ENCODE results near the gene F12. TPM values are rescaled to one million over a fixed set of nuclear protein-coding genes. Genes with fewer than 3 reads are reported as not detected.
"Not testable (repeated sequence)": the region's sequence is repeated elsewhere in the genome, so short reads cannot be mapped to it uniquely, and the experiment has no call there.

Gene F12
- total RNA-seq, 1 donor from 2014 or later = 5.8 TPM

- Mint-ChIP-seq H3K9me3 (no peaks in the 10 kb centered on the region), H3K27ac (peak within 1 kb of the TSS; percentile 95), H3K27me3 (ENCODE audit: low read depth) (no peaks in the 10 kb centered on the region), H3K4me3 (ENCODE audit: low read depth) (peak within 1 kb of the TSS; percentile 91), H3K36me3 (ENCODE audit: low read depth) (peaks cover 41% of the 10 kb centered on the region), H3K4me1 (ENCODE audit: low read depth) (peaks cover 53% of the 10 kb centered on the region)
- DNase-seq (ENCODE audit: low spot score) = peak; percentile 74
- intact Hi-C loops (cut with micrococcal nuclease) = loop anchor here (1.0 to 5.0 kb wide), 7 partner anchors 22 to 890 kb away; partner anchors contain the start of genes PDLIM7 and RNF44
Observed at GRCh38 chr5:177426566-177427210, 17.3 kb upstream of the F12 start, which contains the start of gene GRK6. Gene GRK6 (plus strand): TSS chr5:177426676. CDS start chr5:177426846, 170 bp downstream.

DNA sequence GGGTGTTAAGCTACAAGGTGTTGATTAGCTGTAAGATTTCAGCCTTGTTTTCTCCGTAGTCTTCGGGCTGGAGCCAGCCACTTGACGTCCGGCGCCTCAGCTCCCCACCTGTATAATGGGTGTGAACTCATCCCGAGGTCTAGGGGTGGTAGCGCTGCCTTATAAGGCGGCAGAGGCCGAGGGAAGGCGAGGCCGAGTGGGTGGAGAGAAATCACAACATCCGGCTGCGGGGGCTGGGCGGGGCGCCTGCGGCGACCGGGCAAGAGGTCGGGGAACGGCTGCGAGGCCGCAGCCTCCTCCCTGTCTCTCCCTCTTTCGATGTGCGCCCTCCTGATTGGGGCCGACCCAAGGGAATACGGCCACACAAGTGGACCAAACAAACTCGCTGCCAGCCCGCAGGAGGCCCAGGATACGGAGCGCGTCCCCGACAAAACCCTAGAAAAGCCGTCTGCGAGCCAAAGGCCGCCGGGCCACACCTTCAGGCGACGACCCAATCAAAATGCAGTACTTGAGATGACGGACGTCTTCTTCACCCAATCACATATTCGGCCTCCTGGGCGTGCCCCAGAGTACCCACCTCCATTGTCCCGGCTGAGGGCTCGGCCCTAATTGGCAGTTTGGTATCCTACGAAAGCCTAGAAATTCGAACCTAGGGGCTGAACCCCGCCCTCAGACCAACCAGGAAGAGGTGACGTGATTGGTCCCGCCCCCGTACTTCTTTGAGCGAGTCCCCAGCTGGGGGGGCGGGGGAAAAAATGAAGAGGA lies 16.6 kb upstream of the F12 start:
- Mint-ChIP-seq H3K4me3 (ENCODE audit: low read depth) (peak overlapping the region; percentile 82), H3K4me1 (ENCODE audit: low read depth) (peaks cover 46% of the 10 kb centered on the region), H3K9me3 (no peaks in the 10 kb centered on the region), H3K36me3 (ENCODE audit: low read depth) (peaks cover 36% of the 10 kb centered on the region), H3K27ac (peak overlapping the region; percentile 82), H3K27me3 (ENCODE audit: low read depth) (no peaks in the 10 kb centered on the region)
- intact Hi-C loops (cut with micrococcal nuclease) = loop anchor here (1.0 to 5.0 kb wide), 7 partner anchors 22 to 889 kb away; partner anchors contain the start of genes PDLIM7 and RNF44
- peak; percentile 99 for DNase-seq (ENCODE audit: low spot score)

- Mint-ChIP-seq H3K27me3 (ENCODE audit: low read depth) (no peaks in the 10 kb centered on the region), H3K27ac (peak overlapping the region; percentile 82), H3K36me3 (ENCODE audit: low read depth) (peaks cover 29% of the 10 kb centered on the region), H3K9me3 (no peaks in the 10 kb centered on the region), H3K4me3 (ENCODE audit: low read depth) (peak overlapping the region; percentile 82), H3K4me1 (ENCODE audit: low read depth) (peaks cover 39% of the 10 kb centered on the region)
- intact Hi-C loops (cut with micrococcal nuclease) = loop anchor here (5.0 kb wide), 1 partner anchor 33 kb away; no protein-coding TSS in a partner anchor
- no peak for DNase-seq (ENCODE audit: low spot score)
Observed at GRCh38 chr5:177425196-177425800, 15.9 kb upstream of the F12 start.

DNA sequence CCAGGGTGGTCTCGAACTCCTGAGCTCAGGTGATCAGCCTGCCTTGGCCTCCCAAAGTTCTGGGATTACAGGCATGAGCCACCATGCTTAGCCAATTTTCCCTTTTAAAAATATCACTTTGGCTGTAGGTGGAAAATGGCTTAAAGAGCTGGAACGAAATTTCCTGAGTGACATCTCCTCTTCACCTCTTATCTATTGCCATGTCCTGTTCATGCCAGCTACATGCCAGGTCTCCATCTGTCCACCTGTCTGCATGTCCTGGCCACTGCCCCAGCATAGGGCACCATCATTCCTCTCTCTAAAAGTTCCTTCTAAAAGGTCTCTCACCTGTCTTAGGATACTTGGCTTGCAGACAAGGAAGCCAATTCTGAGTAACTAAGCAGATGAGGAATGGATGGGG lies 14.3 kb upstream of the F12 start:
- Mint-ChIP-seq H3K27ac (no peak overlapping the region), H3K4me3 (ENCODE audit: low read depth) (no peak overlapping the region), H3K36me3 (ENCODE audit: low read depth) (peaks cover 12% of the 10 kb centered on the region), H3K9me3 (no peaks in the 10 kb centered on the region), H3K27me3 (ENCODE audit: low read depth) (no peaks in the 10 kb centered on the region), H3K4me1 (ENCODE audit: low read depth) (peaks cover 23% of the 10 kb centered on the region)
- no peak for DNase-seq (ENCODE audit: low spot score)
- intact Hi-C loops (cut with micrococcal nuclease) = no loop called here

DNA sequence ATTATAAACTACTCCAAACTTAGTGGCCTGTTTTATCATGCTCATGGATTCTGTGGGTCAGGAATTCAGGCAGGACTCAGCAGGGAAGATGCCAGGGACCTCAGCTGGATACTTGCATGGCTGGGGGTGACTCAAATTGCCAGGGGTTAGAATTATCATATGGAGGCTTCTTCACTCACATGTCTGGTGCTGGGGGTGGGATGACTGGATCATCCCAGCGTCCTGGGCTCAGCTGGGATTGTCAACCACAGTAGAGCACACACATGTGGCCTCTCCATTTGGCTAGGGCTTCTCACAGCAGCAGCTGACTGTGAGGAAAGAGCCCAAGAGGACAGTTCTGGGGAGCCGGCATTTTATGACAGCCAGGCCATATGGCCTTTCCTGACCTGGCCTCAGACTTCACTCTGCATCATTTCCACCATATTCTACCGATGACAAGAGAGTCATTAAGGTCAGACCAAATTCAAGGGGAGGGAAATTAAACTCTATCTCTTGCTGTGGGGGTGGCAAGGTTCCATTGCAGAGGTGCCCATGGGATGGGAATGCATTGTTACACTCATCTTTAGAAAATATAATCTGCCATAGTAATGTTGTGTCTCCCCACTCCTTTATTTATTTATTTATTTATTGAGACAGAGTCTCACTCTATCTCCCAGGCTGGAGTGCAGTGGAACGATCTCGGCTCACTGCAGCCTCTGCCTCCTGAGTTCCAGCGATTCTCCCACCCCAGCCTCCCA lies 11.9 kb upstream of the F12 start:
- no peaks in the 10 kb centered on the region for H3K36me3 Mint-ChIP-seq (ENCODE audit: low read depth)
- no peak overlapping the region for H3K4me3 Mint-ChIP-seq (ENCODE audit: low read depth)
- no peaks in the 10 kb centered on the region for H3K9me3 Mint-ChIP-seq
- DNase-seq (ENCODE audit: low spot score) = no peak
- intact Hi-C loops (cut with micrococcal nuclease) = no loop called here
- H3K27me3 Mint-ChIP-seq (ENCODE audit: low read depth) = no peaks in the 10 kb centered on the region
- no peak overlapping the region for H3K27ac Mint-ChIP-seq
- H3K4me1 Mint-ChIP-seq (ENCODE audit: low read depth) = peaks cover 15% of the 10 kb centered on the region

- H3K9me3 Mint-ChIP-seq; H3K36me3 Mint-ChIP-seq (ENCODE audit: low read depth); H3K4me3 Mint-ChIP-seq (ENCODE audit: low read depth); H3K27me3 Mint-ChIP-seq (ENCODE audit: low read depth); DNase-seq (ENCODE audit: low spot score); intact Hi-C loops (cut with micrococcal nuclease); H3K27ac Mint-ChIP-seq: not testable (repeated sequence)
- peaks cover 13% of the 10 kb centered on the region for H3K4me1 Mint-ChIP-seq (ENCODE audit: low read depth)
Observed at GRCh38 chr5:177420472-177420871, 11.1 kb upstream of the F12 start.

DNA sequence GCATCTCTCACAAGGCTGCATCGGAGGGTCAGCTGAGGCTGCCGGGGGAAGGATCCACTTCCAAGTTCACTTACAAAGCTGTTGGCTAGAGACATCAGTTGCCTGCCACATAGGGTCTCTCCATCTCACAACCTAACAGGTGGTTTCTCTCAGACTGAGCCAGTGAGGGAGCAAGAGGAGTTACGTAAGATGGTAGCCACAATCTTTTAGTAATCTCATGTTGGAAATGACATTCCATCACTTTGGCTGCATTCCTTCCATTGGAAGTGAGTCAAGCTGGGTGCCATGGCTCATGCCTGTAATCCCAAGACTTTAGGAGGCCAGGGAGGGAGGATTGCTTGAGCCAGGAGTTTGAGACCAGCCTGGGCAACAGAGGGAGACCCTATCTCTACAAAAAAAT lies 9.7 kb upstream of the F12 start:
- Mint-ChIP-seq H3K4me1 (ENCODE audit: low read depth) (peaks cover 5% of the 10 kb centered on the region), H3K27ac (no peak overlapping the region), H3K9me3 (no peaks in the 10 kb centered on the region), H3K36me3 (ENCODE audit: low read depth) (no peaks in the 10 kb centered on the region), H3K27me3 (ENCODE audit: low read depth) (no peaks in the 10 kb centered on the region), H3K4me3 (ENCODE audit: low read depth) (no peak overlapping the region)
- intact Hi-C loops (cut with micrococcal nuclease) = no loop called here
- no peak for DNase-seq (ENCODE audit: low spot score)

DNA sequence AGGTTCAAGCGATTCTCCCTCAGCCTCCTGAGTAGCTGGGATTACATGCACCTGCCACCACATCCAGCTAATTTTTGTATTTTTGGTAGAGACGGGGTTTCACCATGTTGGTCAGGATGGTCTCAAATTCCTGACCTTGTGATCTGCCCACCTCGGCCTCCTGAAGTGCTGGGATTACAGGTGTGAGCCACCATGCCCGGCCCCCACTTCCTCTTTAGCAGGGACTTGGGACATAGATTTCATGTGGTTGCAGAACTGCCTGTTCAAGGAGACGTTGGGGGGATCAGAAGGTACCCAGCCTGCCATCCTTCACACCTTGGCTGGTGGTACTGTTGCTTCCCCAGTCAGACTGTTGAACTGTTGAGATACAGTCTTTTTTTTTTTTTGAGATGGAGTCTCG lies 7.7 kb upstream of the F12 start:
- H3K27me3 Mint-ChIP-seq (ENCODE audit: low read depth); H3K27ac Mint-ChIP-seq; H3K4me3 Mint-ChIP-seq (ENCODE audit: low read depth); intact Hi-C loops (cut with micrococcal nuclease); H3K36me3 Mint-ChIP-seq (ENCODE audit: low read depth); H3K9me3 Mint-ChIP-seq; DNase-seq (ENCODE audit: low spot score): not testable (repeated sequence)
- H3K4me1 Mint-ChIP-seq (ENCODE audit: low read depth) = peaks cover 13% of the 10 kb centered on the region

DNA sequence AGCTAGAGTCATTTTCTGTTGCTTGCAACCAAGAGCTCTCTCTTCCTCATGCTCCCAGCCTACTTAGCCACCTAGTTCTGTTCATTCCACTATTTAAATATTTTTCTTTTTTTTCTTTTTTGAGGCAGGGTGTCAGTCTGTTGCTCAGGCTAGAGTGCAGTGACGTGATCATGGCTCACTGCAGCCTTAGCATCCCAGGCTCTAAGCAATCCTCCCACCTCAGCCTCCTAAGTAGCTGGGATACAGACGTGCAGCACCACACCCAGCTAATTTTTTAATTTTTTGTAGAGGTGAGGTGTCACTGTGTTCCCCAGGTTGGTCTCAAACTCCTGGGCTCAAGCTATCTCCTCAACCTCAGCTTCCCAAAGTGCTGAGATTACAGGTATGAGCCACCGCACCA lies 5.1 kb upstream of the F12 start:
- DNase-seq (ENCODE audit: low spot score) = no peak
- Mint-ChIP-seq H3K27ac (no peak overlapping the region), H3K4me1 (ENCODE audit: low read depth) (peaks cover 21% of the 10 kb centered on the region), H3K36me3 (ENCODE audit: low read depth) (no peaks in the 10 kb centered on the region), H3K4me3 (ENCODE audit: low read depth) (no peak overlapping the region), H3K9me3 (no peaks in the 10 kb centered on the region), H3K27me3 (ENCODE audit: low read depth) (no peaks in the 10 kb centered on the region)
- intact Hi-C loops (cut with micrococcal nuclease) = no loop called here

DNA sequence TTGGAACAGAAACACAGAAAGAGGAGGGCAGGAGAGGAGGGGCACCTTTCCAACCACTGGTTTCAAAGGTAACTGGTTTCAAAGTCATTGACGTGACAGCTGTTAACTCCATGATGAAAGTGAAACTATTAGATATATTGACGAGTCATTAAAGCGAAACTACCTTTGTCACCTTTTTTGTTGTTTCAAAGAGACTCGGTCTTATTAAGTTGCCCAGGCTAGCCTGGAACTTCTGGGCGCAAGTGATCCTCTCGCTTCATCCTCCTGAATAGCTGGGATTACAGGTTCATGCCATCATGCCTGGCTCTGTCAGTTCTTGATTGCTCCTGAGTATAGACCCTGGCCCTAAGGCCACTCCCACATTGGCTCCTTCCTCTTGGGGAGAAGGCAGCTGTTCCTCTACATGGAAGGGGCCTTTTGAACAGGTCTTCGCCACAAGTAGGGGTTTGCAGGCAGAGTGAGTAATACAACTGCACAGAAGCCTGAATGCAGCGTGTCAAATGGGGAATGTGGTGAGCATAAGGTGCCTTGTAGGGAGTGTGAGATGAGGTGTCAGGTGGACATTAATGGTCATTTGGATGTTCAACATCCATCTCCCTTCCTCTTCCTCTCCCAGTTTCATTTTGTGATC lies 3.4 kb upstream of the F12 start:
- no peak overlapping the region for H3K27ac Mint-ChIP-seq
- DNase-seq (ENCODE audit: low spot score) = no peak
- intact Hi-C loops (cut with micrococcal nuclease) = no loop called here
- peaks cover 21% of the 10 kb centered on the region for H3K4me1 Mint-ChIP-seq (ENCODE audit: low read depth)
- no peaks in the 10 kb centered on the region for H3K9me3 Mint-ChIP-seq
- H3K27me3 Mint-ChIP-seq (ENCODE audit: low read depth) = no peaks in the 10 kb centered on the region
- no peak overlapping the region for H3K4me3 Mint-ChIP-seq (ENCODE audit: low read depth)
- no peaks in the 10 kb centered on the region for H3K36me3 Mint-ChIP-seq (ENCODE audit: low read depth)

GRCh38 chr5:177410575-177410974 lies 1.2 kb upstream of the F12 start:
- Mint-ChIP-seq H3K27ac (no peak overlapping the region), H3K36me3 (ENCODE audit: low read depth) (no peaks in the 10 kb centered on the region), H3K9me3 (no peaks in the 10 kb centered on the region), H3K27me3 (ENCODE audit: low read depth) (no peaks in the 10 kb centered on the region), H3K4me3 (ENCODE audit: low read depth) (no peak overlapping the region), H3K4me1 (ENCODE audit: low read depth) (peaks cover 21% of the 10 kb centered on the region)
- intact Hi-C loops (cut with micrococcal nuclease) = no loop called here
- no peak for DNase-seq (ENCODE audit: low spot score)

GRCh38 chr5:177405805-177406204 lies 3.6 kb downstream of the F12 start:
- Mint-ChIP-seq H3K27ac (no peak overlapping the region), H3K4me3 (ENCODE audit: low read depth) (no peak overlapping the region), H3K9me3 (no peaks in the 10 kb centered on the region), H3K4me1 (ENCODE audit: low read depth) (peaks cover 24% of the 10 kb centered on the region), H3K27me3 (ENCODE audit: low read depth) (peaks cover 23% of the 10 kb centered on the region), H3K36me3 (ENCODE audit: low read depth) (no peaks in the 10 kb centered on the region)
- intact Hi-C loops (cut with micrococcal nuclease) = no loop called here
- DNase-seq (ENCODE audit: low spot score) = no peak

Data from activated T-helper 2 cell treated with anti-CD3 and anti-CD28 coated beads, Interferon-gamma antibody, Interleukin-2, Interleukin-4, amounts not matched to agents 10 μg/mL and 5 μg/mL and 100 μg/mL, durations not matched to agents 14 hours and 24 hours and 36 hours (primary cell).